Measurements from ENCODE around the gene NUDC. TPM values are rescaled to one million over a fixed set of nuclear protein-coding genes. Genes with fewer than 3 reads are reported as not detected.
"Not testable (repeated sequence)": the region's sequence is repeated elsewhere in the genome, so short reads cannot be mapped to it uniquely, and the experiment has no call there.

NUDC gene
- total and polyA plus RNA-seq, 4 donors, result 39.3 to 77.8 (median 64.4) TPM

- no peak for ATAC-seq (ENCODE audit: insufficient read depth, low FRiP score)
- no peak overlapping the region for H3K27ac ChIP-seq (ENCODE audit: low read depth in 1 of 2, low read length in 1 of 2)
- no peak overlapping the region for H3K4me3 ChIP-seq
- H3K9ac ChIP-seq (ENCODE audit: insufficient read depth in 1 of 2, low read length in 2 of 2), result no peak overlapping the region
- no peaks in the 10 kb centered on the region for H3K27me3 ChIP-seq (ENCODE audit: control insufficient read depth in 3 of 3, insufficient read depth in 3 of 3, low read length in 2 of 3)
- WGBS, 2 donors, result 96 to 98% methylated on average over 12 of the region's 12 CpGs
- peaks cover 20 to 51% (median 23%) of the 10 kb centered on the region in 4 donors for H3K36me3 ChIP-seq (ENCODE audit: control insufficient read depth in 4 of 4, insufficient read depth in 4 of 4, low read length in 4 of 4)
- peaks cover 0 to 2% (median 0%) of the 10 kb centered on the region in 5 donors for H3K4me1 ChIP-seq (ENCODE audit: control insufficient read depth in 5 of 5, insufficient read depth in 5 of 5, low read length in 5 of 5)
- TF ChIP-seq CTCF (IDR thresholded peaks at IDR 0.05; ENCODE audit: control extremely low read depth, extremely low read depth), result no peak
- DNase-seq, result no peak
- no peaks in the 10 kb centered on the region for H3K9me3 ChIP-seq (ENCODE audit: control insufficient read depth in 4 of 4, insufficient read depth in 3 of 4, low read length in 3 of 4)
Observed at GRCh38 chr1:26942656-26943055, 21.1 kb downstream of the NUDC start.

GRCh38 chr1:26945138-26945537 lies 23.6 kb downstream of the NUDC start:
- Histone ChIP-seq H3K9ac (ENCODE audit: insufficient read depth in 1 of 2, low read length in 2 of 2) (no peak overlapping the region), H3K4me3 (no peak overlapping the region), H3K4me1 (ENCODE audit: control insufficient read depth in 5 of 5, insufficient read depth in 5 of 5, low read length in 5 of 5) (no peaks in the 10 kb centered on the region), H3K9me3 (ENCODE audit: control insufficient read depth in 4 of 4, insufficient read depth in 3 of 4, low read length in 3 of 4) (no peaks in the 10 kb centered on the region), H3K27ac (ENCODE audit: low read depth in 1 of 2, low read length in 1 of 2) (no peak overlapping the region), H3K27me3 (ENCODE audit: control insufficient read depth in 3 of 3, insufficient read depth in 3 of 3, low read length in 2 of 3) (no peaks in the 10 kb centered on the region), H3K36me3 (ENCODE audit: control insufficient read depth in 4 of 4, insufficient read depth in 4 of 4, low read length in 4 of 4) (peaks cover 20 to 48% (median 23%) of the 10 kb centered on the region in 4 donors)
- no peak for DNase-seq
- no peak for TF ChIP-seq CTCF (IDR thresholded peaks at IDR 0.05; ENCODE audit: control extremely low read depth, extremely low read depth)
- WGBS, 2 donors, result 84 to 89% methylated on average over 2 of the region's 2 CpGs
- no peak for ATAC-seq (ENCODE audit: insufficient read depth, low FRiP score)

GRCh38 chr1:26945728-26946127 lies 24.2 kb downstream of the NUDC start:
- no peak for TF ChIP-seq CTCF (IDR thresholded peaks at IDR 0.05; ENCODE audit: control extremely low read depth, extremely low read depth)
- Histone ChIP-seq H3K27me3 (ENCODE audit: control insufficient read depth in 3 of 3, insufficient read depth in 3 of 3, low read length in 2 of 3) (no peaks in the 10 kb centered on the region), H3K4me3 (no peak overlapping the region), H3K36me3 (ENCODE audit: control insufficient read depth in 4 of 4, insufficient read depth in 4 of 4, low read length in 4 of 4) (peaks cover 20 to 48% (median 23%) of the 10 kb centered on the region in 4 donors), H3K9me3 (ENCODE audit: control insufficient read depth in 4 of 4, insufficient read depth in 3 of 4, low read length in 3 of 4) (no peaks in the 10 kb centered on the region), H3K4me1 (ENCODE audit: control insufficient read depth in 5 of 5, insufficient read depth in 5 of 5, low read length in 5 of 5) (no peaks in the 10 kb centered on the region), H3K27ac (ENCODE audit: low read depth in 1 of 2, low read length in 1 of 2) (no peak overlapping the region), H3K9ac (ENCODE audit: insufficient read depth in 1 of 2, low read length in 2 of 2) (no peak overlapping the region)
- DNase-seq (no peak), ATAC-seq (ENCODE audit: insufficient read depth, low FRiP score) (no peak)
- 88% methylated on average over 8 of the region's 8 CpGs for WGBS, 2 donors

- no peak for DNase-seq
- Histone ChIP-seq H3K36me3 (ENCODE audit: control insufficient read depth in 4 of 4, insufficient read depth in 4 of 4, low read length in 4 of 4) (peaks cover 20 to 49% (median 22%) of the 10 kb centered on the region in 4 donors), H3K4me1 (ENCODE audit: control insufficient read depth in 5 of 5, insufficient read depth in 5 of 5, low read length in 5 of 5) (no peaks in the 10 kb centered on the region), H3K9me3 (ENCODE audit: control insufficient read depth in 4 of 4, insufficient read depth in 3 of 4, low read length in 3 of 4) (no peaks in the 10 kb centered on the region), H3K27ac (ENCODE audit: low read depth in 1 of 2, low read length in 1 of 2) (no peak overlapping the region), H3K27me3 (ENCODE audit: control insufficient read depth in 3 of 3, insufficient read depth in 3 of 3, low read length in 2 of 3) (no peaks in the 10 kb centered on the region), H3K4me3 (no peak overlapping the region), H3K9ac (ENCODE audit: insufficient read depth in 1 of 2, low read length in 2 of 2) (no peak overlapping the region)
- TF ChIP-seq CTCF (IDR thresholded peaks at IDR 0.05; ENCODE audit: control extremely low read depth, extremely low read depth), result no peak
- WGBS, 2 donors, result 78 to 90% methylated on average over 4 of the region's 4 CpGs
- ATAC-seq (ENCODE audit: insufficient read depth, low FRiP score), result no peak
Observed at GRCh38 chr1:26946270-26946669, 24.7 kb downstream of the NUDC start.

GRCh38 chr1:26948725-26949057 lies 27.1 kb downstream of the NUDC start:
- not testable (repeated sequence) for ATAC-seq (ENCODE audit: insufficient read depth, low FRiP score); DNase-seq; H3K4me1 ChIP-seq (ENCODE audit: control insufficient read depth in 5 of 5, insufficient read depth in 5 of 5, low read length in 5 of 5); H3K27ac ChIP-seq (ENCODE audit: low read depth in 1 of 2, low read length in 1 of 2); H3K4me3 ChIP-seq; H3K9ac ChIP-seq (ENCODE audit: insufficient read depth in 1 of 2, low read length in 2 of 2); H3K27me3 ChIP-seq (ENCODE audit: control insufficient read depth in 3 of 3, insufficient read depth in 3 of 3, low read length in 2 of 3); H3K9me3 ChIP-seq (ENCODE audit: control insufficient read depth in 4 of 4, insufficient read depth in 3 of 4, low read length in 3 of 4)
- peaks cover 6 to 34% (median 10%) of the 10 kb centered on the region in 4 donors for H3K36me3 ChIP-seq (ENCODE audit: control insufficient read depth in 4 of 4, insufficient read depth in 4 of 4, low read length in 4 of 4)
- WGBS, 2 donors, result 92% methylated on average over 15 to 16 of the region's 16 CpGs

Data from lung (tissue), 12 donors.